ENCODE measurements around the gene SFSWAP.

- TF ChIP-seq POLR2A (IDR thresholded peaks at IDR 0.05) = no peak
- TF ChIP-seq CTCF (IDR thresholded peaks at IDR 0.05) = no peak
- TF ChIP-seq EP300 (IDR thresholded peaks at IDR 0.05) = no peak
Measured at GRCh38 chr12:131737150-131737827, 26.4 kb downstream of the SFSWAP start.

Data from stomach (tissue), 4 donors.